ENCODE measurements around the gene BTNL9.
"Not testable (repeated sequence)": the region's sequence is repeated elsewhere in the genome, so short reads cannot be mapped to it uniquely, and the experiment has no call there.

BTNL9 gene

DNA sequence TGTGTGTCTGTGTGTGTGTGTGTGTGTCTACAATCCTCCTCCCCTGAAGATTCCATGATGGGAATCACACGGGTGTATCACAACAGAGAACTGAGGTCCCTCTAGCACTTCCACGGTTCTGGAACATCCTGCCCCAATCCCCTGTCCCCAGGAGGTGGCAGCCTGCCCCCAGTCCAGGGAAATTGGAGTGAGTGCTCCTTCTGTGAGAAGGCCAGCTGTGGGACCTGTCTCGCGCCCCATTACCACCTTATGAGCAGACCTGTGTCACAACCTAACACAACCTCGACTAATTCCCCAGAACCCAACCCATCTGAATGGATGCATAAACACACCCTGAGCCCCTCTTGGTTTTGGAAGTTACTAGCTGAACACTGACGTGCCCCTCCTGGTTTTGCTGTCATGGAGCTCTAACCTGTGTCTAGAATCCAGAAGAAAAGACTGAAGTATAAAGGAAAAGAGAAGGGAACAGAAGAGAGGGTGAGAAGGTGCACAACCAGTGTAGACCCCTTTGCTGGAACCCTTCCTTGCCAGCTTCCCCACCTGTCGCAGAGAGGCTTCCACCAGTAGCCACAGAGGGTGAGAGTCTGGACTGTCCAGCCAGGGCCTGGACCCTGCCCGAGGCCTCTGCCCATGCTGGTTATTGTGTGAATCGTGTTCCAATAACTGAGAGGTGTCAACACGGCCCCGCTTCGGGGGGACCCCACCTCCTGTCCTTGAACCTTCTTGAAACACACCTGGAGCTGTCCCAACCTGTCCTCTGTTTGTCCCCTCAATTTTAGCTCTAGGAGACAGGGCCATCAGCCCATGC is 3.4 kb downstream of the BTNL9 start:
- no peak for DNase-seq

DNA sequence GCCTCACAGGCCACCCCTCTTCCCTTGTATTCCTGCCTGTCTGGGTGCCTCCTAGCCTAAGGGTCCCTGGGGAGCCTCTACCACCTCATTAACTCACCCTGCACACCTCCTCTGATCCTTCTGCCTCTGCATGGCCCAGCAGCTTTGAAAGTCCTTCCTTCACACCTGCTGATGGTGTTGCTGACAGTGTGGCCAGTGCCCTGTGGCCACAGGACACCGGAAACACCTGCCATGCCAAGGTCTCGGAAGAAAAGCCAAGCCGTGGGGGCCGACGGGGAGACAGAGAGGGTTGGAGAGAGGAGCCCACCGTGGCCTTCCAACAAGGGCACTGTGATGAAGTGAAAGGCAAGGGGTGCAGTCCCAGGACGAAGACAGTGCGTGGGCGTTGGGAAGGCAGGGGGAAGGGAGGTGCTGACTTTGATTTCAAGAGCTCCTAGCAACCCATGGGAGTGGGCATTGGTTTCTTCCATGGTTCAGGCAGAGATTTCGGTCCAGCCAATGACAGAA is 4.1 kb downstream of the BTNL9 start:
- DNase-seq: no peak

DNA sequence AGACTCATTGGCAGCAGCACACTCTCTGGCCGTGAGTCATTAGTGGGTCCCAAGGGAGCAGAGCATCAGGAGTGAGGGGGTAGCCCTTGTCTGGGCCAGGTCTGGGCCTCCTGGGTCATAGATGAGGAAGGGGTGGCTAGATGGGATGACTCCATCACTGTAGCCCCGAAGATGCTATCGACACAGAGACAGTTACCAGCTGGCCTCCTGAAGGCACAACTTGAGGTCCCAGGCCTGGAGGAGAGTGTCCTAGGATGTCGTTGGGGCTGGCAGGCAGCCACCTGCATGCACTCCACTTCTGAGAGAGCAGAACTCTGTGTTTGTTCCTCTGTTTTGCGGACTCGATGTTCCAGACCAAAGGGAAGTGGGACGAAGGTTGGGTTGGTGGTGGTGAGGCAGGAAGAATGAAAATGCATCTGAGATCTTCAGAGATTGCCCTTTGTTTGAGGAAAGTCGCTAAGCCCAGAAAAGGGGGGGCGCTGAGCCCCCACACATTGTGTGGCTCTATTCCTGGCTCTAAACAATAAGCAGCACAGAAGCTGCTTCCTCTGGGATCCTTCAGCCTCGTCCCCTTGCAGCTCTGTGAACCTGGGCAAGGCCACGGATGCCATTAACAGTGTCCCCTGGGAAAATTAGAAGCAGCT is 4.7 kb downstream of the BTNL9 start:
- no peak for DNase-seq

DNA sequence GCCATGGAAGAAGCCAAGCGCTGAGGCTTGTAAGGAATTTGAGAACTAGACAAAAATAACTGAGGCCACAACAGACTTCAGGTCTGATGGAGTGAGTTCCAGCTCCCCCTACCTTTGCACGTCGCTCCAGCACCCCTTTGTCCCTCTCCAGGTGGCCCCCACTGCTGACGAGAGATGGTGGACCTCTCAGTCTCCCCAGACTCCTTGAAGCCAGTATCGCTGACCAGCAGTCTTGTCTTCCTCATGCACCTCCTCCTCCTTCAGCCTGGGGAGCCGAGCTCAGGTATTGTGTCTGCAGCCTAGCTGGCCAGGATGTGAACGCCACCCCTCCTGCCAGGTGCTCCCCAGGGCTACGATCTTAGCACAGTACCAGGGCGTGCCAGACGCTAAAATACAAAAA is 5.2 kb downstream of the BTNL9 start:
- no peak for DNase-seq

DNA sequence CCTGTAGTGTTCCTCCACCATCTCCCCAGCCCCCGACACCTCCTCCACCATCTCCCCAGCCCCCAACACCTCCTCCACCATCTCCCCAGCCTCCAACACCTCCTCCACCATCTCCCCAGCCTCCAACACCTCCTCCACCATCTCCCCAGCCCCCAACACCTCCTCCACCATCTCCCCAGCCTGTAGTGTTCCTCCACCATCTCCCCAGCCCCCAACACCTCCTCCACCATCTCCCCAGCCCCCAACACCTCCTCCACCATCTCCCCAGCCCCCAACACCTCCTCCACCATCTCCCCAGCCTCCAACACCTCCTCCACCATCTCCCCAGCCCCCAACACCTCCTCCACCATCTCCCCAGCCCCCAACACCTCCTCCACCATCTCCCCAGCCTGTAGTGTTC is 5.8 kb downstream of the BTNL9 start:
- not testable (repeated sequence) for DNase-seq

DNA sequence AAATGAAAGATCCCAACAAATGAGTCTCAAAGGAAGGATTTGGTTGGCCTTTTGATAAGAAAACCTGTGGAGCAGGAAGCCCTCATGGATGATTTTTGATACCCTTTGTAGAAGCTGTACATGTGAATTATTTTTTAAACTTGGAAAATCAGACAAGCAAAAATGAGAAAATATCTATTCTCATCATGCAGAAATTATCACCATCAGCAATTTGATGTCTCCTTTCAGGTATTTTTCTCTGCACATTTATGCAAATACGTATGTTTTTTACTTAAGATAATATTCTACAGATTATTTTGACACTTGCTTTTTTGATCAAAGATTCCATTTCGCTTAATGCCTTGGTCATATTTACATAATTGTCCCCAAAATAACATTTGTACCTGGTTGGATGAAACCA is 7.2 kb downstream of the BTNL9 start:
- no peak for DNase-seq

DNA sequence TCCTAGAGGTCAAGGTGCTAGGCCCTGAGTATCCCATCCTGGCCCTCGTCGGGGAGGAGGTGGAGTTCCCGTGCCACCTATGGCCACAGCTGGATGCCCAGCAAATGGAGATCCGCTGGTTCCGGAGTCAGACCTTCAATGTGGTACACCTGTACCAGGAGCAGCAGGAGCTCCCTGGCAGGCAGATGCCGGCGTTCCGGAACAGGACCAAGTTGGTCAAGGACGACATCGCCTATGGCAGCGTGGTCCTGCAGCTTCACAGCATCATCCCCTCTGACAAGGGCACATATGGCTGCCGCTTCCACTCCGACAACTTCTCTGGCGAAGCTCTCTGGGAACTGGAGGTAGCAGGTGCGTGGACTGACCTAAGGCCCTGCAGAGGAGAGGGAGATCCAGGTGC is 7.9 kb downstream of the BTNL9 start:
- no peak for DNase-seq

DNA sequence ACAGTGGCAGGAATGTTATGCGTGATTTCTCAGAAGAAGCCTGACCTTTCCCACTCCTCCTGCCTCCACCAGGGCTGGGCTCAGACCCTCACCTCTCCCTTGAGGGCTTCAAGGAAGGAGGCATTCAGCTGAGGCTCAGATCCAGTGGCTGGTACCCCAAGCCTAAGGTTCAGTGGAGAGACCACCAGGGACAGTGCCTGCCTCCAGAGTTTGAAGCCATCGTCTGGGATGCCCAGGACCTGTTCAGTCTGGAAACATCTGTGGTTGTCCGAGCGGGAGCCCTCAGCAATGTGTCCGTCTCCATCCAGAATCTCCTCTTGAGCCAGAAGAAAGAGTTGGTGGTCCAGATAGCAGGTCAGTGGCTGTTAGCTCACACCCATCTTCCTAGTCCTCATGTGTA is 9.9 kb downstream of the BTNL9 start:
- DNase-seq: no peak

DNA sequence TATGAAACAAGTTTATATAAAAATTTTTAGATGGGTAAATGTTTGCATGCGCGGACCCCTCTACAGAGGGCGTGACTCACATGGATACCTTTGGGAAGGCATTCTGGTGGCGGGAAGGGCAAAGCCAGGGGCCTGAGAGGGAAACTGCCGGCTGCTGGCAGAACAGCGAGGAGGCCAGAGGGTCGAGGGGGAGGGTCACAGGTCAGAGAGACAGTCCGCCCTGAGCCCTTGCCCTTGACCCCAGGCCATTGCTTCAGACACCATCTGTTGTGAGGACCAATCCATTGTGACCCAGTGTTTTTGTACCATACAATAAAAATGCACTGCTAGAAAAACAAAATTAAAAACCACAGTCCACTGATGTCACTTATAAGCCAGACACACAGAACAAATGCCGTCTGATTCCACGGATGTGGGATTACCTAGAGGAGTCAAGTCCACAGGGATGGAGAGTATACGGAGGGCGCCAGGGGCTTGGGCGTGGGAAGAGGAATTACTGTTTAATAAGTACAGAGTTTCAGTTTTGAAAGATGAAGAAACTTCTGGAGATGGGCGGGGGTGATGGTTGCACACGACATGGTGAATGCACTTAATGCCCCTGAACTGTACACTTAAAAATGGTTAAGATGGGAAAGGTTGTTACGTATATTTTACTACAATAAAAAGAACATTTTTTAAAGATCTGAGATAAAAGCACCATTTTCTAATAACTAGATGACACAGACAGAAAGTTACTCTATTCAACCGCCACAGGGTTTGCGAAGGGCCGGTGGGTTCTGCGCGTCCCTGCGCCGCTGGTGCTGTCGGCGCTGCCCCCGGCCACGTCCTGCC is 12.0 kb downstream of the BTNL9 start:
- DNase-seq: no peak

DNA sequence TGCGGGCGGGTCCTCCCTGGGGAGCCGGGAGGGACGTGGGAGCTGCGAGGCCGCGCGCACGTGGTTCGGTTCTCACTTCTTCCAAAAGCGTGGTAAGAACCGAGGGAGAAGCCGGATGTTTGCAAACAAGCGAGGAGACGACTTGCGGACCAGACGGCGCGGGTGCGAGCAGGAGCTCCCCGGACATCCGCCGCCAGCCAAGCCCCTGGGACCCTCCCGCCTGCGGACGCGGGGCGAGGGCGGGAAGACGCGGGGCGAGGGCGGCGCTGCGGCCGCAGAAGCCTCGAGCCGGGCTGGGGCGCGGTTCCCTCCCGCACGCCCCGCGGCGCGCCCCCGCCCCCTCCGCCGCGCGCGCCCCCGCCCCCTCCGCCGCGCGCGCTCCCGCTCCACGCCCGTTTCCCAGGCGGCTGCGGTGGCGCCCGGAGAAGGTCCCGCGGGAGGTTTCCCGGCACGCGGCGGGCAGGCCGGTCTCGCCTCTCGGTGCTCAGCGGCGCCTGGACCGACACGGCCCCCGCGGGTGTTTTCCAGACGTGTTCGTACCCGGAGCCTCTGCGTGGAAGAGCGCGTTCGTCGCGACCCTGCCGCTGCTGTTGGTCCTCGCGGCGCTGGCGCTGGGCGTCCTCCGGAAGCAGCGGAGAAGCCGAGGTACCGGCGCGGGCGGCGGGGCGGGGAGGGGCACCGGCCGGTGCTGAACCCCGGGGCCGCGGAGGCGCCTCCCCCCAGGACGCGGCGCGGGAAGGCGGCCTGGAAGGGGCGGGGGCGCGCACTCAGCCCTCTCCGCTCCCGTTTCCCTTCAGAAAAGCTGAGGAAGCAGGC is 12.8 kb downstream of the BTNL9 start:
- no peak for DNase-seq

DNA sequence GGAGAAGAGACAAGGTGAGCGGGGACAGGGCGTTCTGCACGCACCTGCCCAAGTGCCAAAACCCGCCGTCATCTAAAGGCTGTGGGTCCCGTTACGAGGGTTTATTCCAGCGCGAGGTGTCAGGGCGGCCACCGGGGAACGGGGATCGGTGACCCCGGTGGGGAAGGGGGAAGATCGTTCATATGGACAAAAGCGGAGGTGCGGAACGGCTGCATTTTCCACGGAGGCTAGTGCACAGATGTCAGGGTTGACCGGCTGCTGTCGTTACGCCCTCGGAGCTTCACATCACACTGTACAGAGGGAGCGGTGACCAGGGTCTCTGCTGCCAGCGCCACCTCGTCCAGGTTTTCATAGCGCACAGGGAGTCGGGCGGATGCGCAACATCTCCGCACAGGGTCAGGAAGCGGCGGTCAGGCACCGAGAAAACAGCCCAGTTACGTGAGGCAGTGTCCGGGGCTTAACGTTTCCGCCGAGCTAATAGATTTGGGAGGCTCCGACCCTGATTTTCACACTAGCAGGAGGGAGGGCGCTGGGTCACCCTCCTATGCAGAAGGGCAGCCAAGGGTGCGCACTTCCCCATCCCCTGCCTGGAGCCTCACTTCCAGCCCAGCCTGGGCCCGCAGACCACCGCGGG is 13.5 kb downstream of the BTNL9 start:
- DNase-seq: no peak

DNA sequence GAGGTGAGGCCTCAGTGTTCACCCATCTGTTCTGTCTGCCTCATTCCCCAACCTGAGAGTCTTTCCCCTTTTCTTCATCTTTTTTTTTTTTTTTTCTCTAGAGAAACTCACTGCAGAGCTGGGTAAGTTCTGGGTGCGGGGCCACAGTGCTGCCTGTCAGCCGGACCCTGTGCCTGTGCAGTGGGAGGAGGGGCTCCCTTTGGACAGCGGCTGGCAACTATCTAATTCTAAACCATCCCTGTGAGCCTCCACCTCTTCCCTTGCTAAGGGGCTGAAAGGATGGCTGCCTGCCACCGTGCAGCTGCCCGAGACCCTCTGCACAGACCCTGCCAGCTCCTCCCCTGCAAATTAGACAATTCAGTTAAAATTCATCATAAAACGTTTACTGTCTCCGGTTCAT is 14.1 kb downstream of the BTNL9 start:
- DNase-seq: no peak

DNA sequence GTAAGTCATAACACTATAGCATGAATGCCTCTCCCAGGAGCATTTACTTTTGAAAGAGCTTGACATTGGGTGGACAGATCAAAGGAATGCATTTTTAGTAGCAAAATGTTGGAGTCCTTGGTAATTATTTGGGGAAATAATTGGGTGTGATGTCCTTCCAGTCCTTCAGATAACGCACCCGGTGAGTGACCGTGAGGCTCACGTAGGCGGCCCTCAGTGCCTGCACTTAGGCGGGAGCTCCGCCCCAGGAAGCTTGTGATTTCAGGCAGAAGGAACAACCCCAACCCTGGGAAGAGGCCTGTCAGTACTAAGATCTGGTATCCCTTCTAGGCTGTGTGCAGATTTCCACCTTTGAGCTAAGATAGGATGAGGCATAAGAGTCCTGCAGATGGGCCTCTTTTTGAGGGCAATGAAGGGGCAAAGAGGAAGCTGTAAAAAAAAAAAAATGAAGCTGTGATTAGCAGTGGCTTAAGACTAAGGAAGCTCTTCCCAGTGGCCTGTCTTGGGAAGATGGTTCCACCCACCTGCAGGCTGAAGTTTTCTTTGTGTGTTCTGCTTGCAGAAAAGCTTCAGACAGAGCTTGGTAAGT is 14.9 kb downstream of the BTNL9 start:
- no peak for DNase-seq

DNA sequence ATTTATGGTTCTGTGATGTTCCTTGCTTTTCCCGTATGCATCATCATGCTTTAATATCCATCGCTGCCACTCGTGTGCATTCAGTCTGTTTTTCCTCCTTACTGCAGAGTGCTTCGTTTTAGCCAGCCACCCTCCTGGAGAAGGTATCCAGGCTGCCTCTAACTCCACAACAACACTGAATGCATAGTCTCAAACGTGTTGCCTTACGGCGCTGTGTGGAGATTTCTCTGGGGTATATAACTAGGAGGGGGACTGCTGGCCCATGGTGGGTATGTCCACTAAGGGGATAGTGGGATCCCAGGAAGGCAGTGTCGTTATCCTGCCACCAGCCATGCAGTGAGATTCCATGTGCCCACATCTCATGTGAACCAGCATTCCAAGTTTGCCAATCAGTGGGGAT is 16.4 kb downstream of the BTNL9 start:
- no peak for DNase-seq

DNA sequence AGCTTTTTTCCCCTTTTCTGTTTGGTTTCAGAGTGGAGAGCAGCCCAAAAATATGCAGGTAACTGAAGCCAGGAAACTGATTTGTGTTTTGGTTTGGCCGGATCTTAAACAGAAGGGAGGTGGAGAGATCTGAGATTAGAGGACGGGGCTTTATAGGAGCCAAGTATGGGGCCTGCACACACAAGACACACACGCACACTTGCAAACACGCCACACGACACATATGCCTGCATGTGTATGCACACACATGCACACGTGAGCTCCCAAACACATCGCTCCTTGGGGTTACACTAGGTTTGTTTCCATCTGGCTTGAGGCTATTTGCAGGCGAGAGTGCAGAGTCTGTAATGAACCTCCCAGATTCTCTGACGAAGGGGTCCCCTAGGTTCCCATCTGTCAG is 18.3 kb downstream of the BTNL9 start:
- no peak for DNase-seq

DNA sequence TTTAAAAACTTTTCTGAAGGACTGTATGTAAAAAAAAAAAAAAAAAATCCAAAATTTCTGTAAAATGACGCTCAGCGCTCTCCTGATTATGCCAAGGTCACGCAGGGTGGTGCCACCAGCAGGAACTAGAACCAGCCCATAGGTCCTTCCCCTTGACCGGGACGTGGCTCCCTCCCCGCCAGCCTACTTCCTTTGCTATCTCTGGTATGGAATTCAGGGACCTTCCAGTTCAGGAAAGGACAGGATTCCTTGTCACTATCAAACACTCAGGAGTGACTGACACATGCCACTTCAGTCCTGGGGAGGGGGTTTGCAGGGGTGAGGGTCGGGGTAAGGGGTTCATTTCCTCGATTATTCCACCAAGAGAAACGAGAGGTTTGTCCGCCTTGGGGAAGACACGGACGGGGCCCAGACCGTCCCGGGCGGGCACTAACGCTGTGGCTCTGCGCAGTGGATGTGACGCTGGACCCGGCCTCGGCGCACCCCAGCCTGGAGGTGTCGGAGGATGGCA is 18.8 kb downstream of the BTNL9 start:
- no peak for DNase-seq

DNA sequence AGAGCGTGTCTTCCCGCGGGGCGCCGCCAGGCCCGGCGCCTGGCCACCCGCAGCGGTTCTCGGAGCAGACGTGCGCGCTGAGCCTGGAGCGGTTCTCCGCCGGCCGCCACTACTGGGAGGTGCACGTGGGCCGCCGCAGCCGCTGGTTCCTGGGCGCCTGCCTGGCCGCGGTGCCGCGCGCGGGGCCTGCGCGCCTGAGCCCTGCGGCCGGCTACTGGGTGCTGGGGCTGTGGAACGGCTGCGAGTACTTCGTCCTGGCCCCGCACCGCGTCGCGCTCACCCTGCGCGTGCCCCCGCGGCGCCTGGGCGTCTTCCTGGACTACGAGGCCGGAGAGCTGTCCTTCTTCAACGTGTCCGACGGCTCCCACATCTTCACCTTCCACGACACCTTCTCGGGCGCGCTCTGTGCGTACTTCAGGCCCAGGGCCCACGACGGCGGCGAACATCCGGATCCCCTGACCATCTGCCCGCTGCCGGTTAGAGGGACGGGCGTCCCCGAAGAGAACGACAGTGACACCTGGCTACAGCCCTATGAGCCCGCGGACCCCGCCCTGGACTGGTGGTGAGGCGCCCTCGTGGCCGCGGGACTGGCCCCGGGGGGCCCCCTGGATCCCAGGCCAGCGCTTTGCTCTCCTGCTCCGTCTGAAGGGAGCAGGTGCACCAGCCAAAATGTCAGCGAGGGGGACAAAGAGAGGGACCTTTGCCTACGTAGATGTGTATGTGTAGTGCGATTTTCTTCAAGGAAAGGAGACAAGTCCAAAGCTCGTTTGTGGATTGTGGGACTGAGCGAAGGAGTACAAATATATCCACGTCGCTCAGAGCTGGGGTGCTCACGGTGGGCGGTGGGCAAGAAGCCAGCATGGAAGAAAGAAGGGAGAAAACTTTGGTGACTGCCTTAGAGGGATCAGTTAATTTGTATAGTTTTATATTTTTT is 19.5 kb downstream of the BTNL9 start:
- DNase-seq: no peak

DNA sequence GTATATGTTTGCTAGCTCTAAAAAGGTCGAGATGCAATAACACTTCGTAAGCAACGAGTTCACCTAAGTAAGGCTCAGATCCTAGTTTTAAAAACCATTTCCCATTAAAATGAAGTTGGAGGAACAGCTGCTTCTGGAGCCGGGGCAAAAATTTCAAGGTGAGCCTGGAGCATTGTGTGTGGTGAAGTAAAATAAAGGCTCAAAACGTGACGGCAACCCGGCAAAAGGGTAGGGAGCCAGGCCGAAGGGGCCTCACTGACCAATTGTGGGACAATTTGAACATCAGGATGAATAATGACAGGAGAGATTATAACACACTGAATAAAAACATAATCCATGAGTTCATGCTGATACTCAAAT is 20.1 kb downstream of the BTNL9 start:
- DNase-seq: no peak

DNA sequence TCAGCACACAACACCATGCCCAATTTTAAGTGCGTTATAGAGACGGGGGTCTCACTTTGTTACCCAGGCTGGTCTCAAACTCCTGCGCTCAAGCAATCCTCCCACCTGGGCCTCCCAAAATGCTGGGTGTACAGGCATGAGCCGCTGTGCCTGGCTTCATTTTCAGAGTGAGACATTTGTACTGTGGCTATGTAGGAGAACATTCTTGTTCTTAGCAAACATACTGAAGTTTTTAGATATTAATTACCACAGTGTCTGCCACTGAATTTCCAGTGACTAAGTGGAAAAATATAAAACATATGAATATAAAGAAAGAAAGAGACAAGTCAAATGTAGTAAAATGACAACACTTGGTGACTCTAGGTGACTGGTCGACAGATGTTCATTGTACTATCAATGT is 20.9 kb downstream of the BTNL9 start:
- no peak for DNase-seq

DNA sequence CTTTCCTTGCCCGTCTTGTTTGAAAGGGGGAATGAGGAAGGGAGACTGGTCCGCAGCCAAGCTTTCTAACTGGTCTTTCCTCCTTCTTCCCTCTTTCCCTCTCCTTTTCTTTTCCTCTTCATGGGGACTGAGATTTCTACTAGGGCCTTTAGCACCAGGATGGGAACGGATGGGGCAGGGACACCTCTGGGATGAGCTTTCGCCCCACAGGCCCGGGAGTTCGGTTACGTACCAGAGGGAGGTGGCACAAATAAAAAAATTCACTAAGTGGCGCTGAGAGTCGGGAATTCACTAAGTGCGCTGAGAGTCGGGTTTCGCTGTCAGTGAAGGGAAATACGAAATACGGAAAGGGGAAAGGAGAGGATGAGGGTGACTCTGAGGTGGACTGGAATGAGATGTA is 21.6 kb downstream of the BTNL9 start:
- no peak for DNase-seq

DNA sequence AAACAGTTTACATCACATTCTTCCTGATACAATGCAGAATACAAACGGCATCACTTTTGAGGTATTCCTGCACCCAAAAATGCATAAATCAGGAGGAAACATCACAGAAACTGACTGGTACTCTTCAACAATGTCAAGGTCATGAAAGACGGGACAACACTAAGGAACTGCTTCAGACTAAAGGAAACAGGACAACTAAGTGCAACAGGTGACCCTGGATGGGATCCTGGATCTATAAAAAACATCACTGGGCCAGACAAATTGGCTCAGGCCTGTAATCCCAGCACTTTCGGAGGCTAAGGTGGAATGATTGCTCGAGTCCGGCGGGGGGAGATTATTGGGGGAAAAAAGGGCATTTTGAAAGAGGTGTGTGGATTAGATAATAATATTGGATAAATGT is 22.6 kb downstream of the BTNL9 start:
- DNase-seq: no peak
